Thyroid gland (tissue), 4 donors: ENCODE results near the gene TPK1. TPM values are rescaled to one million over a fixed set of nuclear protein-coding genes. Genes with fewer than 3 reads are reported as not detected.

Source experiments
- DNase-seq, 2 donors: peaks; one replicate each; pipeline ENCODE4 v3.0.0-alpha.2; 2019
- H3K27ac ChIP-seq, 3 donors: fragments of 200-600 bp; sonication (generic); 1 replicate in 2 of 3; 2 replicates in 1 of 3; pipeline ENCODE4 v1.5.1; 2016 to 2019; ENCODE audit warnings: mild to moderate bottlenecking in 1 of 3, moderate library complexity in 1 of 3
- H3K27me3 ChIP-seq: fragments of 200-600 bp; sonication (generic); one replicate; pipeline ENCODE4 v1.5.1; 2019
- H3K36me3 ChIP-seq, 2 donors: fragments of 200-600 bp; sonication (generic); one replicate each; pipeline ENCODE4 v1.5.1; 2016 to 2019
- H3K4me1 ChIP-seq, 2 donors: fragments of 200-600 bp; sonication (generic); one replicate each; pipeline ENCODE4 v1.5.1; 2017 to 2019
- H3K4me3 ChIP-seq, 3 donors: fragments of 200-600 bp; sonication (generic); replicated peaks in 1 of 3; 1 replicate in 2 of 3; 2 replicates in 1 of 3; pipeline ENCODE4 v1.5.1; 2016; ENCODE audit warnings: mild to moderate bottlenecking in 1 of 3
- H3K9me3 ChIP-seq: fragments of 200-600 bp; sonication (generic); one replicate; pipeline ENCODE4 v1.5.1; 2017
- CTCF ChIP-seq, 6 experiments: fragments of 200-600 bp in 3 of 6; fragments of 450-650 bp in 3 of 6; sonication (generic) in 3 of 6; IDR thresholded peaks; one replicate each; pipeline ENCODE4 v1.5.1; 2016 to 2019; ENCODE audit warnings: antibody characterized with exemption in 6 of 6, mild to moderate bottlenecking in 2 of 6, inconsistent platforms in 1 of 6, moderate library complexity in 1 of 6
- POLR2A ChIP-seq, 2 donors: fragments of 450-650 bp; IDR thresholded peaks; one replicate each; pipeline ENCODE4 v1.6.1; 2017; ENCODE audit warnings: antibody characterized with exemption in 2 of 2, mild to moderate bottlenecking in 2 of 2, moderate library complexity in 1 of 2
- WGBS, 2 donors: methylation state at CpG; one replicate each; pipeline ENCODE4 v1.1.5; 2017; 5-methylcytosine and 5-hydroxymethylcytosine counted together
- intact Hi-C: fragments of 100-400 bp; cut with DNase I; formaldehyde crosslinking; loops from one replicate; pipeline ENCODE4 v1.15.1; 2023
- total RNA-seq, 4 donors: library from RNA; depleted of rRNA; stranded (reverse); fragments of >200 nt; gene quantifications; one replicate each; pipeline ENCODE4 v1.2.3, GENCODE V29; 2016

The TPK1 gene
- total RNA-seq, 4 donors from 2014 or later = 2.6 to 10.4 (median 6.2) TPM

- no peak for DNase-seq
- Histone ChIP-seq H3K4me3 (no peak overlapping the region), H3K9me3 (no peaks in the 10 kb centered on the region), H3K27ac (no peak overlapping the region), H3K27me3 (no peaks in the 10 kb centered on the region), H3K36me3 (no peaks in the 10 kb centered on the region), H3K4me1 (no peaks in the 10 kb centered on the region)
- TF ChIP-seq POLR2A (IDR thresholded peaks at IDR 0.05) (no peak), CTCF (IDR thresholded peaks at IDR 0.05) (no peak)
- intact Hi-C loops = no loop called here
- WGBS, 2 donors = 59 to 67% methylated on average over 2 of the region's 2 CpGs
Measured at GRCh38 chr7:144713850-144714249, 122.0 kb downstream of the TPK1 start.

GRCh38 chr7:144710791-144711190 lies 125.1 kb downstream of the TPK1 start:
- H3K27me3 ChIP-seq = no peaks in the 10 kb centered on the region
- intact Hi-C loops = no loop called here
- no peaks in the 10 kb centered on the region for H3K36me3 ChIP-seq
- H3K4me3 ChIP-seq = no peak overlapping the region
- DNase-seq = no peak
- TF ChIP-seq POLR2A (IDR thresholded peaks at IDR 0.05) = no peak
- TF ChIP-seq CTCF (IDR thresholded peaks at IDR 0.05) = no peak
- H3K4me1 ChIP-seq = no peaks in the 10 kb centered on the region
- 91 to 93% methylated on average over 4 of the region's 4 CpGs for WGBS, 2 donors
- no peak overlapping the region for H3K27ac ChIP-seq
- H3K9me3 ChIP-seq = no peaks in the 10 kb centered on the region

- H3K36me3 ChIP-seq = no peaks in the 10 kb centered on the region
- H3K4me1 ChIP-seq = no peaks in the 10 kb centered on the region
- no peak for TF ChIP-seq CTCF (IDR thresholded peaks at IDR 0.05)
- no peak for TF ChIP-seq POLR2A (IDR thresholded peaks at IDR 0.05)
- no peaks in the 10 kb centered on the region for H3K27me3 ChIP-seq
- no peak overlapping the region for H3K4me3 ChIP-seq
- no peak overlapping the region for H3K27ac ChIP-seq
- intact Hi-C loops = no loop called here
- 82 to 85% methylated on average over 1 of the region's 1 CpG for WGBS, 2 donors
- no peaks in the 10 kb centered on the region for H3K9me3 ChIP-seq
- DNase-seq = no peak
Measured at GRCh38 chr7:144709066-144709465, 126.8 kb downstream of the TPK1 start.

GRCh38 chr7:144691240-144691639 lies 144.6 kb downstream of the TPK1 start:
- H3K27me3 ChIP-seq = no peaks in the 10 kb centered on the region
- no peaks in the 10 kb centered on the region for H3K4me1 ChIP-seq
- no peaks in the 10 kb centered on the region for H3K36me3 ChIP-seq
- intact Hi-C loops = no loop called here
- H3K9me3 ChIP-seq = no peaks in the 10 kb centered on the region
- TF ChIP-seq CTCF (IDR thresholded peaks at IDR 0.05) = no peak
- TF ChIP-seq POLR2A (IDR thresholded peaks at IDR 0.05) = no peak
- DNase-seq = no peak
- H3K4me3 ChIP-seq = no peak overlapping the region
- H3K27ac ChIP-seq = no peak overlapping the region

GRCh38 chr7:144682581-144683280 lies 153.1 kb downstream of the TPK1 start:
- no peak for DNase-seq
- no peak for TF ChIP-seq CTCF (IDR thresholded peaks at IDR 0.05)
- TF ChIP-seq POLR2A (IDR thresholded peaks at IDR 0.05) = no peak
- no peak overlapping the region for H3K4me3 ChIP-seq
- 79 to 89% methylated on average over 6 of the region's 6 CpGs for WGBS, 2 donors
- intact Hi-C loops = no loop called here
- H3K4me1 ChIP-seq = no peaks in the 10 kb centered on the region
- no peak overlapping the region for H3K27ac ChIP-seq
- no peaks in the 10 kb centered on the region for H3K27me3 ChIP-seq
- no peaks in the 10 kb centered on the region for H3K9me3 ChIP-seq
- H3K36me3 ChIP-seq = no peaks in the 10 kb centered on the region
